Activated CD4-positive, alpha-beta memory T cell treated with anti-CD3 and anti-CD28 coated beads, Interleukin-2, amount 10 ng/mL, durations not matched to agents 7 days and 5 days (primary cell): ENCODE measurements around the gene RSPH1. TPM values are rescaled to one million over a fixed set of nuclear protein-coding genes. Genes with fewer than 3 reads are reported as not detected.

ENCODE experiments used
- CTCF ChIA-PET: fragments of 350-600 bp; sonication (Branson Sonifier 250); formaldehyde crosslinking; loops from one replicate; lab custom pipeline; 2021; ENCODE audit warnings: antibody characterized with exemption, inconsistent platforms; lab: Charles Lee
- POLR2A ChIA-PET: fragments of 350-600 bp; sonication (Branson Sonifier 250); formaldehyde crosslinking; loops from one replicate; lab custom pipeline; 2021; ENCODE audit warnings: antibody characterized with exemption; lab: Charles Lee
- DNase-seq: peaks from one replicate; pipeline ENCODE4 v3.0.0-alpha.2; 2020
- H3K27ac Mint-ChIP-seq: one replicate; pipeline ENCODE4 v1.8.0; 2021; ENCODE audit warnings: mild to moderate bottlenecking, mixed read lengths
- H3K27me3 Mint-ChIP-seq: one replicate; pipeline ENCODE4 v1.8.0; 2021; ENCODE audit warnings: mixed read lengths
- H3K36me3 Mint-ChIP-seq: one replicate; pipeline ENCODE4 v1.8.0; 2021; ENCODE audit warnings: low read depth, mixed read lengths
- H3K4me1 Mint-ChIP-seq: one replicate; pipeline ENCODE4 v1.8.0; 2021; ENCODE audit warnings: mixed read lengths
- H3K4me3 Mint-ChIP-seq: one replicate; pipeline ENCODE4 v1.8.0; 2021; ENCODE audit warnings: mild to moderate bottlenecking, mixed read lengths
- H3K9me3 Mint-ChIP-seq: one replicate; pipeline ENCODE4 v1.8.0; 2021; ENCODE audit warnings: mixed read lengths
- total RNA-seq, 2 experiments: library from RNA; stranded (reverse); gene quantifications; one replicate each; pipeline ENCODE4 v1.2.3, GENCODE V29; 2021

The RSPH1 gene
- total RNA-seq, 2 experiments from 2014 or later: not detected

GRCh38 chr21:42463861-42464515 lies 32.0 kb downstream of the RSPH1 start:
- Mint-ChIP-seq H3K9me3 (no peaks in the 10 kb centered on the region), H3K36me3 (no peaks in the 10 kb centered on the region), H3K27ac (peak overlapping the region; percentile 82), H3K4me3 (no peak overlapping the region), H3K27me3 (no peaks in the 10 kb centered on the region), H3K4me1 (peaks cover 56% of the 10 kb centered on the region)
- peak; percentile 79 for DNase-seq
- ChIA-PET POLR2A (no interaction called here), CTCF (no interaction called here)

- Mint-ChIP-seq H3K36me3 (no peaks in the 10 kb centered on the region), H3K9me3 (no peaks in the 10 kb centered on the region), H3K4me3 (no peak overlapping the region), H3K27ac (no peak overlapping the region), H3K27me3 (no peaks in the 10 kb centered on the region), H3K4me1 (peaks cover 53% of the 10 kb centered on the region)
- DNase-seq: no peak
- ChIA-PET POLR2A (no interaction called here), CTCF (interaction anchor here (0.6 kb wide), 1 partner anchor 221 kb away, joined by 4 read pairs; no protein-coding TSS in a partner anchor)
These were observed 33.8 kb downstream of the RSPH1 start for GRCh38 chr21:42461881-42462877.

GRCh38 chr21:42461185-42461520 lies 34.9 kb downstream of the RSPH1 start:
- no peaks in the 10 kb centered on the region for H3K27me3 Mint-ChIP-seq
- DNase-seq: no peak
- ChIA-PET CTCF (no interaction called here), POLR2A (no interaction called here)
- no peak overlapping the region for H3K27ac Mint-ChIP-seq
- H3K4me3 Mint-ChIP-seq: no peak overlapping the region
- H3K36me3 Mint-ChIP-seq: no peaks in the 10 kb centered on the region
- H3K9me3 Mint-ChIP-seq: no peaks in the 10 kb centered on the region
- peaks cover 60% of the 10 kb centered on the region for H3K4me1 Mint-ChIP-seq

GRCh38 chr21:42460391-42461184 lies 35.4 kb downstream of the RSPH1 start:
- H3K27ac Mint-ChIP-seq: no peak overlapping the region
- ChIA-PET CTCF (no interaction called here), POLR2A (no interaction called here)
- DNase-seq: no peak
- no peaks in the 10 kb centered on the region for H3K9me3 Mint-ChIP-seq
- H3K36me3 Mint-ChIP-seq: no peaks in the 10 kb centered on the region
- no peak overlapping the region for H3K4me3 Mint-ChIP-seq
- H3K27me3 Mint-ChIP-seq: no peaks in the 10 kb centered on the region
- H3K4me1 Mint-ChIP-seq: peaks cover 61% of the 10 kb centered on the region

- H3K27me3 Mint-ChIP-seq: no peaks in the 10 kb centered on the region
- ChIA-PET CTCF (interaction anchor here (1.2 kb wide), 1 partner anchor 9 kb away, joined by 5 read pairs; no protein-coding TSS in a partner anchor), POLR2A (interaction anchor here (1.1 kb wide), 1 partner anchor 35 kb away, joined by 3 read pairs; no protein-coding TSS in a partner anchor)
- no peak overlapping the region for H3K4me3 Mint-ChIP-seq
- peaks cover 56% of the 10 kb centered on the region for H3K4me1 Mint-ChIP-seq
- H3K36me3 Mint-ChIP-seq: no peaks in the 10 kb centered on the region
- H3K9me3 Mint-ChIP-seq: no peaks in the 10 kb centered on the region
- H3K27ac Mint-ChIP-seq: no peak overlapping the region
- DNase-seq: no peak
These were observed 36.3 kb downstream of the RSPH1 start for GRCh38 chr21:42459546-42460215.

GRCh38 chr21:42459082-42459460 lies 37.0 kb downstream of the RSPH1 start:
- H3K4me1 Mint-ChIP-seq: peaks cover 50% of the 10 kb centered on the region
- H3K27me3 Mint-ChIP-seq: no peaks in the 10 kb centered on the region
- no peak for DNase-seq
- H3K27ac Mint-ChIP-seq: no peak overlapping the region
- ChIA-PET CTCF (interaction anchor here (1.2 kb wide), 1 partner anchor 9 kb away, joined by 5 read pairs; no protein-coding TSS in a partner anchor), POLR2A (interaction anchor here (1.1 kb wide), 1 partner anchor 34 kb away, joined by 3 read pairs; no protein-coding TSS in a partner anchor)
- no peaks in the 10 kb centered on the region for H3K9me3 Mint-ChIP-seq
- no peak overlapping the region for H3K4me3 Mint-ChIP-seq
- no peaks in the 10 kb centered on the region for H3K36me3 Mint-ChIP-seq

- peak; percentile 59 for DNase-seq
- Mint-ChIP-seq H3K27ac (no peak overlapping the region), H3K36me3 (no peaks in the 10 kb centered on the region), H3K9me3 (no peaks in the 10 kb centered on the region), H3K4me3 (no peak overlapping the region), H3K4me1 (peaks cover 29% of the 10 kb centered on the region), H3K27me3 (no peaks in the 10 kb centered on the region)
- ChIA-PET CTCF (interaction anchor here (0.6 to 1.9 kb wide), 6 partner anchors 11 to 311 kb away, joined by 3 to 5 read pairs (median 3); no protein-coding TSS in a partner anchor), POLR2A (interaction anchor here (0.9 kb wide), 1 partner anchor 53 kb away, joined by 4 read pairs; the partner anchor contains the start of gene UBASH3A)
These were observed 39.6 kb downstream of the RSPH1 start for GRCh38 chr21:42456457-42456856.

- no peak overlapping the region for H3K27ac Mint-ChIP-seq
- H3K36me3 Mint-ChIP-seq: no peaks in the 10 kb centered on the region
- DNase-seq: no peak
- ChIA-PET POLR2A (interaction anchor here (0.9 to 1.0 kb wide), 2 partner anchors 51 to 52 kb away, joined by 3 to 4 read pairs; partner anchors contain the start of gene UBASH3A), CTCF (interaction anchor here (0.8 to 2.0 kb wide), 7 partner anchors 11 to 311 kb away, joined by 3 to 6 read pairs (median 3); no protein-coding TSS in a partner anchor)
- H3K4me3 Mint-ChIP-seq: no peak overlapping the region
- H3K27me3 Mint-ChIP-seq: no peaks in the 10 kb centered on the region
- no peaks in the 10 kb centered on the region for H3K9me3 Mint-ChIP-seq
- peaks cover 26% of the 10 kb centered on the region for H3K4me1 Mint-ChIP-seq
These were observed 40.1 kb downstream of the RSPH1 start for GRCh38 chr21:42455754-42456440.

- Mint-ChIP-seq H3K27me3 (no peaks in the 10 kb centered on the region), H3K27ac (no peak overlapping the region), H3K4me1 (peaks cover 29% of the 10 kb centered on the region), H3K36me3 (no peaks in the 10 kb centered on the region), H3K9me3 (no peaks in the 10 kb centered on the region), H3K4me3 (no peak overlapping the region)
- POLR2A ChIA-PET: interaction anchor here (1.0 kb wide), 1 partner anchor 50 kb away, joined by 3 read pairs; no protein-coding TSS in a partner anchor
- CTCF ChIA-PET: interaction anchor here (1.1 to 2.0 kb wide), 4 partner anchors 34 to 146 kb away, joined by 3 to 6 read pairs (median 3); no protein-coding TSS in a partner anchor
- DNase-seq: no peak
These were observed 40.8 kb downstream of the RSPH1 start for GRCh38 chr21:42455196-42455595.

GRCh38 chr21:42454786-42455185 lies 41.2 kb downstream of the RSPH1 start:
- Mint-ChIP-seq H3K36me3 (no peaks in the 10 kb centered on the region), H3K4me3 (no peak overlapping the region), H3K27ac (no peak overlapping the region), H3K27me3 (no peaks in the 10 kb centered on the region), H3K9me3 (no peaks in the 10 kb centered on the region), H3K4me1 (peaks cover 33% of the 10 kb centered on the region)
- no peak for DNase-seq
- ChIA-PET POLR2A (interaction anchor here (0.7 kb wide), 1 partner anchor 216 kb away, joined by 3 read pairs; no protein-coding TSS in a partner anchor), CTCF (interaction anchor here (1.1 to 2.0 kb wide), 3 partner anchors 38 to 145 kb away, joined by 3 to 6 read pairs (median 3); no protein-coding TSS in a partner anchor)

GRCh38 chr21:42453986-42454570 lies 41.9 kb downstream of the RSPH1 start:
- Mint-ChIP-seq H3K36me3 (no peaks in the 10 kb centered on the region), H3K4me1 (peaks cover 39% of the 10 kb centered on the region), H3K9me3 (no peaks in the 10 kb centered on the region), H3K4me3 (no peak overlapping the region), H3K27me3 (no peaks in the 10 kb centered on the region), H3K27ac (no peak overlapping the region)
- DNase-seq: no peak
- POLR2A ChIA-PET: interaction anchor here (0.7 kb wide), 1 partner anchor 216 kb away, joined by 3 read pairs; no protein-coding TSS in a partner anchor
- CTCF ChIA-PET: interaction anchor here (1.1 to 2.0 kb wide), 3 partner anchors 37 to 145 kb away, joined by 3 to 6 read pairs (median 3); no protein-coding TSS in a partner anchor
